GM21717 (cell line): Measurements from ENCODE around the gene MAGI1.
"Not testable (repeated sequence)": the region's sequence is repeated elsewhere in the genome, so short reads cannot be mapped to it uniquely, and the experiment has no call there.

ENCODE experiments used
- ATAC-seq: cut with Tn5 transposase; IDR thresholded peaks from one replicate; pipeline ENCODE4 v1.9.1; 2021; ENCODE audit warnings: mild to moderate bottlenecking, moderate library complexity; ENCODE audit not compliant: unreplicated experiment

The MAGI1 gene

GRCh38 chr3:65641777-65642176, 396.9 kb downstream of the MAGI1 start:
- ATAC-seq: no peak

DNA sequence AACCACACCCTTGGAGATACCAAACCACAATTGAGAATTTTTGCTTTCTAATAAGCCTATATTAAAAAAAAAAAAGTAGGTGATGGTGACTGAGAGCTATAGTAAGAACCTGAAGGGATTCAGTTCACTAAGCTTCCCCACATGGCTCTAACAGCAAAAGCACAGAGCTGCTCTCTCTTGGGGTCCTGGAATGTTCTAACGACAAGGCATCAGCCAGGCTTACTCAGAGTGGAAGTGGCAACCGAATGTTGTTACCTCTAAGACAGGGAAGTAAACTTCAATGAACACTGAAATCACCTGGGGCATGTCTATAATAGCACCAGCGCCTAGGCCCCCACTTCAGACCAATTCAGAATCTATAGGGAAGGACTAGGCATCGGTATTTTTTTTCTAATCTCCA, 397.7 kb downstream of the MAGI1 start:
- ATAC-seq: no peak

DNA sequence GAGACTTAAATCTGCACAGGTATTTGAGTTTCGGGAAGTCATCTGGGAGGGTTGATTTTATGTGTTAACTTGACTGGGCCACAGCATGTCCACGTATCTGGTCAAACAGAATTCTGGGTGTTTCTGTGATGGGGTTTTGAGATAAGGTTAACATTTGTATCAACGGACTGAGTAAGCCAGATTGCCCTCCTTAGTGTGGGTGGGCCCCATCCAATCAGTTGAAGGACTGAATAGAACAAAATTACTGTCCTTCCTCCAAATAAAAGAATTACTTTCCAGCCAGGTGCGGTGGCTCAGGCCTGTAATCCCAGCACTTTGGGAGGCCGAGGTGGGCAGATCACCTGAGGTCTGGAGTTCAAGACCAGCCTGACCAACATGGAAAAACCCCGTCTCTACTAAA, 399.3 kb downstream of the MAGI1 start:
- ATAC-seq: no peak

DNA sequence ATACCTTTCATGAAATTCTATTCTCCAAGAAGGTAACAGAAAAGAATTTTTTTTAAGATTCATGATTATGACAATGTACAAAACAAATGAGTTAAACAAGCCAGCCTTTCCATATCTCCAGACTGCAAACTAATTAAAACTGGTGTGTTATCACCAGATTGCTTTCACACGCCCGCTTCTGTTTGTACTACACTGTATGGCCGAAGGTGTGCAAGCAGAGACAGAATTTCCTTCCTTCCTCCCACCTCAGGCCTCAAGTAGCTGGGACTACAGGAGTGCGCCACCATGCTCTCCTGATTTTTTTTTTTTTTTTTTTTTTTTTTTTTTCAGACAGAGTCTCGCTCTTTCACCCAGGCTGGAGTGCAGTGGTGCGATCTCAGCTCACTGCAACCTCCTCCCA, 400.4 kb downstream of the MAGI1 start:
- ATAC-seq: no peak

DNA sequence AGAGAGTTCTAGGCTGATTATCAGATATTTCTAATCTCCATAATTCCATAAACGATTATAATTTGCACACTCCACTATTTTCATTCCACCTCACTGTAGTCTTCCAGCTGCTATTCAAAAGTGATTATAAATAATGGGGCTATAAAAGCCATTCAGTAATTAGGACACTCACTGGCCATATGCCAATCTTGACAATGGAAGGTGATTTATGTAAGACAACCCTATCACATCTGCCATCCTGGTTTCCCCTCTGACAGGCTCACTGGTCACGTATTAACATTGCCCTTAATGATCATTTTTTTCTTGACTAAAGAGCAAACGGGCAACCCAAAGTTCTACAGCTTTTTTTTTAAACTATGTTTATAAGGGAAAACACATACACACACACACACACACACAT, 402.4 kb downstream of the MAGI1 start:
- no peak for ATAC-seq

GRCh38 chr3:65635657-65636056, 403.1 kb downstream of the MAGI1 start:
- ATAC-seq: no peak

- no peak for ATAC-seq
Observed at GRCh38 chr3:65633018-65633638, 405.6 kb downstream of the MAGI1 start.

DNA sequence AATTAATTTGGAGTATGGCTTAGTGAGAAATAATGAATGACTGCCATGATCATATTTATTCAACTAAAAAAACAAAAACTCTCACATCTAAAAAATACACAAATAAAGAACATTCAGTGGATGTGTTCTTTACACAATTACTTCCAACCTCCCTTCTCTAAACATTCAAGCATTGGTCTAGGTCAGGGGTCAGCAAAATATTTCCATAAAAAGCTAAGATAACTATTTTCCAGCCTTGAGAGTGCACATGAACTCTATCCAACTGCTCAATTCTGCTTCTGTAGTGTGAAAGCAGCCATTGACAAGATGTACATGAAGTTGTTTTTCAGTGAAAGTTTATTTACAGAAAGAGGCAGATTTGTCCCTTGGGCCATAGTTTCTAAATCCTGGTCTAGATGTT, 406.3 kb downstream of the MAGI1 start:
- ATAC-seq: no peak

DNA sequence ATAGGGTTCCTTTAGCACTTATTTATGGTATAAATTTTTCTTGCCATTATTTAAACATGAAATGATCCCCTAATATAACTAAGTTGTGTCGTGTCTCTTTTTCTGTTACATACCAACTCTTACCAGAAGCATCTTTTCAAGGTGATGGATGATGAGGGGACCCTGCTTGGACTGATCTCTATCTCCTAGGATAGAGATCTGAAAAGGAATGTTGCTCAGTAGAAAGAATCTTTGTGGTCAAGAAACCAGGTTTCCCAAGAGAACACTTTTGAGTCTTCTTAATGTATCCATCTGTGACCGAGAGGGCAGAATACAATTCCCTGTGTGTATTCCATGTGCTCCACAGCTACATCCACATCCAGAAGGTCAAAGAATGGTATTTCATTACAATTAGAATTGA, 409.7 kb downstream of the MAGI1 start:
- ATAC-seq: no peak

- no peak for ATAC-seq
Observed at GRCh38 chr3:65627062-65627461, 411.7 kb downstream of the MAGI1 start.

- ATAC-seq: no peak
Observed at GRCh38 chr3:65625305-65625704, 413.4 kb downstream of the MAGI1 start.

DNA sequence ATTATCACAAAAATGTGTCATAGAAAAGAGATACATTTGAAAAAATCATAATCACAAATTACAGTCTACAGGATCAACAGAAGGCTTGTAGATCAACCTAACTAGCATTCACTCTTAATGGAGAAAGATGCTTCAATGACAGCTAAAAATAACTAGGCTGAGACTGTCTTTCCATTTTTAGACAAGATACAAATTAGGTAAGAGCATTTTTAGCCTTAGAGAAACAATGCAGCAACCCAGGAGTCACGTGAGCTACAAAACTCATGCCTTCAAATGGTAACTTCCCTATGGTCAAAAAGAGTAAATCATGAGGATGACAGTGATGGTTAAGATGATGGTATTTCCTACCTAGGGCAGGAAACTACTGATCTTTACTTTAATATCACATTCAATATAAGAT, 415.4 kb downstream of the MAGI1 start:
- ATAC-seq: no peak

DNA sequence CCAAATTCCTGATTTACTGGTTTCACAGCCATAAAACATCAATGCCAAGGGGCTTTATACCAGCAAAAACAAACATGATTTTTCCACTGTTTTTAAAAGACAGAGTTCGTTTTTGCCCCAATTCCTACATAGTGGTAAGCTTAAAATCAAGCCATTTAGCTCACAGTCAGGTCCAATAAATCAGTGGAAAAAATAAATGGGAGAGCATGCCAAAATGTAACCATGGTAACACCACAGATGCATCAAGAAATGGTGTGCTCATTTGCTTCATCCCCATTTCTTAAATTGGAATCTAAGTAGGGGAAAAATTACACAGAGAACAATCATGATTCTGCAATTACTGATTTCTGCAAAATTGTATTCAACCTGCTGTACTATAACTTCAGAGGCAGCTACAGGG, 418.8 kb downstream of the MAGI1 start:
- no peak for ATAC-seq

GRCh38 chr3:65619451-65619881, 419.3 kb downstream of the MAGI1 start:
- ATAC-seq: no peak

- no peak for ATAC-seq
Observed at GRCh38 chr3:65618599-65618998, 420.1 kb downstream of the MAGI1 start.

DNA sequence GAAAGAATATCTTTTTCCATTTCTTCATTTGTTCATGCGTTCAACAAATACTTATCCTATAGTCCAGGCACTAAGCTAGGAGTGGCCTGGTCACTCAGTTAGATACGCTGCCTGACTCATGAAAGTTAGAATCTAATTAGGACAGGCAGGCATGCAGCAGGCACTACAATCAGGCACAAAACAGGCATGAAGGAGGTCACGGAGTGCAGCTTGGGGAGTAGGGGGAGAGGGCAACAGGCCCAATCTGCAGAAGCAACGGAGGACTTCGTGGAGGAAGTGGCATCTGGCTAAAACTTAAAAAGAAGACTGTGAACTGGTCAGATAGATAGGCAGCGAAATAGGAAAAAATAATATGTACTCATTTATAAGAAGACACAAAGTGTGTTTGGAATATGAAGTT, 420.9 kb downstream of the MAGI1 start:
- ATAC-seq: no peak

GRCh38 chr3:65617209-65617608, 421.5 kb downstream of the MAGI1 start:
- no peak for ATAC-seq

DNA sequence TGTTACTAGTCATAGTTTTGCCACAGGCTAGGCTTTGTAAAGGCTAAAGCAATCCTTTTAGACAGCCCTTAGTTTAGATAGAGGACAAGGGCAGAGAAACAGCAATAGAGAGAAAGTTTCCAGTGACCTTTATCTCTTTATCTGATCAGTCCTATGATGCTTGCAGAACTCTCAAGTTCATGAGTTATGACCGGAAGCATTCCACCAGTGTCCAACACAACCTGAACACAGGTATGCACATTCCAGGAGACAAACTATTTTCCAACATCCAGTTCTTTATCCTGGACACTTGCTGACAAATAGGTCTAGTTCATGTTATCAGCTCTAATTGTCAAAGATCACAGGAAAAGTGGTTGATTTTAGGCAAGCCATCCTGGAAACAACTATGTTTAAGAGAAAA, 422.2 kb downstream of the MAGI1 start:
- no peak for ATAC-seq

- no peak for ATAC-seq
Observed at GRCh38 chr3:65615329-65615728, 423.4 kb downstream of the MAGI1 start.

DNA sequence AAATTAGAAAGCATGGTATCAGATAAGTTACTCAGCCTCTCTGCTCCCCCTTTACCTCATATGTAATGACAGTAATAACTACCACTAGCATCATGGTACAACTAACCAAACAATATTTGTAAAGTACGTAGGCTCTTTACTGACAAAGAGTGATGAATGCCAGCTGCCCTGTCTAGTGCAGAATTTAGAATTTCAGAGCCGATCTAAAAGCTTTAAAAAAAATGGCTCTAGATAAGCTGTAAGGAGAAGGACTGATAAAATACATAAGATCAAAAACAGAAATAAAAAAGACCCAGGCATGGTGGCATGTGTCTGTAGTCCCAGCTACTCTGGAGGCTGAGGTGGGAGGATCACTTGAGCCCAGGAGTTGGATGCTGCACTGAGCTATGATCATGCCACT, 424.1 kb downstream of the MAGI1 start:
- ATAC-seq: no peak

GRCh38 chr3:65607965-65608460, 430.7 kb downstream of the MAGI1 start:
- ATAC-seq: not testable (repeated sequence)

- ATAC-seq: no peak
Observed at GRCh38 chr3:65607101-65607500, 431.6 kb downstream of the MAGI1 start.

GRCh38 chr3:65605876-65606432, 432.8 kb downstream of the MAGI1 start:
- no peak for ATAC-seq
